Measurements from ENCODE around the gene TXNRD1.

DNA sequence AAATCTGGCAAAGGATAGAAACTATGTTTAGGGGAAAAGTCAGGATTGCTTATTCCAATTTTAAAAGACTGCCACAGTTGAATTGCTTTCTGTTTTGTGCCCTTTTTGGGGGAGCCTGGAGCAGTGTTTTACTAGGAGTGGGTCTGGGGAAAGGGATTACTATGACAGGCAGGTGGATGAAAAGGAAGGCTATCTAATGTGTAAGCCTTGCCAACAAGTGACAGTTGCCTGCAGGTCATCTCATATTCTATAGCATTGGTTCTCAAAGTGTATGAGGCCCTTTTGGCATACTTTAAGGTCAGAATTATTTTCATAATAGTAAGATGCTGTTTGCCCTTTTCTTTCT, 92.0 kb downstream of the TXNRD1 start:
- TF ChIP-seq EP300 (IDR thresholded peaks at IDR 0.05) (no peak), POLR2AphosphoS5 (IDR thresholded peaks at IDR 0.05) (no peak)
- TF ChIP-seq, protein P1, sequence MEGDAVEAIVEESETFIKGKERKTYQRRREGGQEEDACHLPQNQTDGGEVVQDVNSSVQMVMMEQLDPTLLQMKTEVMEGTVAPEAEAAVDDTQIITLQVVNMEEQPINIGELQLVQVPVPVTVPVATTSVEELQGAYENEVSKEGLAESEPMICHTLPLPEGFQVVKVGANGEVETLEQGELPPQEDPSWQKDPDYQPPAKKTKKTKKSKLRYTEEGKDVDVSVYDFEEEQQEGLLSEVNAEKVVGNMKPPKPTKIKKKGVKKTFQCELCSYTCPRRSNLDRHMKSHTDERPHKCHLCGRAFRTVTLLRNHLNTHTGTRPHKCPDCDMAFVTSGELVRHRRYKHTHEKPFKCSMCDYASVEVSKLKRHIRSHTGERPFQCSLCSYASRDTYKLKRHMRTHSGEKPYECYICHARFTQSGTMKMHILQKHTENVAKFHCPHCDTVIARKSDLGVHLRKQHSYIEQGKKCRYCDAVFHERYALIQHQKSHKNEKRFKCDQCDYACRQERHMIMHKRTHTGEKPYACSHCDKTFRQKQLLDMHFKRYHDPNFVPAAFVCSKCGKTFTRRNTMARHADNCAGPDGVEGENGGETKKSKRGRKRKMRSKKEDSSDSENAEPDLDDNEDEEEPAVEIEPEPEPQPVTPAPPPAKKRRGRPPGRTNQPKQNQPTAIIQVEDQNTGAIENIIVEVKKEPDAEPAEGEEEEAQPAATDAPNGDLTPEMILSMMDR (IDR thresholded peaks at IDR 0.05), result no peak
